ENCODE measurements around the gene COA7.

COA7 gene

GRCh38 chr1:52713590-52713989 is 15.4 kb upstream of the COA7 start:
- DNase-seq (ENCODE audit: low spot score) = no peak
- TF ChIP-seq CTCF (IDR thresholded peaks at IDR 0.05; ENCODE audit: extremely low read depth, missing control alignments) = no peak

- DNase-seq (ENCODE audit: low spot score) = no peak
- TF ChIP-seq CTCF (IDR thresholded peaks at IDR 0.05; ENCODE audit: extremely low read depth, missing control alignments) = no peak
Measured at GRCh38 chr1:52709016-52709415, 10.9 kb upstream of the COA7 start.

GRCh38 chr1:52707927-52708655 is 9.9 kb upstream of the COA7 start:
- no peak for DNase-seq (ENCODE audit: low spot score)
- TF ChIP-seq CTCF (IDR thresholded peaks at IDR 0.05; ENCODE audit: extremely low read depth, missing control alignments) = no peak

- no peak for DNase-seq (ENCODE audit: low spot score)
Measured at GRCh38 chr1:52706941-52707926, 9.1 kb upstream of the COA7 start.

GRCh38 chr1:52706136-52706670 is 8.1 kb upstream of the COA7 start:
- no peak for DNase-seq (ENCODE audit: low spot score)
- no peak for TF ChIP-seq CTCF (IDR thresholded peaks at IDR 0.05; ENCODE audit: extremely low read depth, missing control alignments)

More at GRCh38 chr1:52706941-52707926, 9.1 kb upstream of the COA7 start:
- TF ChIP-seq CTCF (IDR thresholded peaks at IDR 0.05; ENCODE audit: extremely low read depth, missing control alignments) = no peak

- TF ChIP-seq CTCF (IDR thresholded peaks at IDR 0.05; ENCODE audit: extremely low read depth, missing control alignments) = no peak
- DNase-seq (ENCODE audit: low spot score) = peak; percentile 89
Measured at GRCh38 chr1:52702886-52703787, 5.0 kb upstream of the COA7 start.
